ENCODE measurements around the gene CRMP1. TPM values are rescaled to one million over a fixed set of nuclear protein-coding genes. Genes with fewer than 3 reads are reported as not detected.

Gene CRMP1
- total and polyA plus RNA-seq, 2 of the 4 experiments (the other 2 are of a cell fraction), result 4.1 to 7.4 TPM

DNA sequence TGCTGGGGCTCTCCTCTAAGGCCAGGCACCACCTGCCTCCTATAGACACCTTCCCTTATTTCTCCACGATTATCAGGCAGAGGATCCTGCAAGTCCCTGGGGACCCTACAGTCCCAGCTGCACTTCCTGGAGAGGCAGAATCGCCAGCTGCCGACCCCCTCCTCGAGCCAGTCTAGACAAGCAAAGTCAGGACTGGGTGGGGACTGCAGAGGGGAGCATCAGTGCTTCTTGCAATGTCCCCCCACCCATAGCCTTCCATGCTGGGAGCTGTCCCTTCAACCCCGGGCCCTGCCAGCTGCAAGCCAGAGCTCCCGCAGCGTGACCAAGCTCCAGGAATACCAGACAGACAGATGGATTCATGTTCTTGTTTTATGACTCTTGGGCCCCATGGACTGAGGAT is 1.4 kb upstream of the CRMP1 start:
- H2BK20ac ChIP-seq (ENCODE audit: low read depth, low read length), result no peak overlapping the region
- H4K91ac ChIP-seq (ENCODE audit: insufficient read depth, low read depth, low read length), result no peak overlapping the region
- ChIA-PET CTCF (no interaction called here), POLR2A (ENCODE audit: unreplicated experiment) (no interaction called here)
- WGBS, 2 experiments (ENCODE audit: extremely low coverage in 2 of 2, insufficient read length in 1 of 2), result 27% methylated on average over 4 of the region's 7 CpGs; no CpG with 5 or more reads in 1 of the 2 experiments
- BruUV-seq (replicated peaks), result no TSS peak
- no peak for TF ChIP-seq NFE2L2 (IDR thresholded peaks at IDR 0.05; ENCODE audit: low read depth, low read length)
- H3K9ac ChIP-seq (ENCODE audit: low read depth, low read length), result no peak overlapping the region
- H2BK120ac ChIP-seq (ENCODE audit: low read depth, low read length), result no peak overlapping the region
- no peak overlapping the region for H3K4me3 ChIP-seq (ENCODE audit: insufficient read depth, low read depth, low read length)
- H3K79me1 ChIP-seq (ENCODE audit: low read depth in 1 of 2, low read length in 2 of 2), result no peaks in the 10 kb centered on the region
- H4K20me1 ChIP-seq (ENCODE audit: insufficient read depth, low read length), result no peaks in the 10 kb centered on the region; the same call in 1 of the 2 replicates
- no peak overlapping the region for H2BK15ac ChIP-seq (ENCODE audit: low read depth, low read length)
- peaks cover 66% of the 10 kb centered on the region for H3K27me3 ChIP-seq (ENCODE audit: control insufficient read depth, insufficient read depth, low read length)
- in situ Hi-C loops (cut with MboI; ENCODE audit: low sequenced_read_pairs) (no loop called here), dilution Hi-C loops (cut with HindIII; ENCODE audit: low sequenced_read_pairs, unreplicated experiment) (no loop called here), intact Hi-C loops (cut with micrococcal nuclease) (no loop called here)
- H3K9me1 ChIP-seq (ENCODE audit: insufficient read depth, low read length), result no peaks in the 10 kb centered on the region
- no peak overlapping the region for H2AK9ac ChIP-seq (replicated peaks; ENCODE audit: low read depth, low read length, poor library complexity)
- no peak overlapping the region for H4K5ac ChIP-seq (ENCODE audit: low read depth, low read length)
- H2BK5ac ChIP-seq (ENCODE audit: low read depth, low read length, poor library complexity, severe bottlenecking), result no peak overlapping the region
- no peak overlapping the region for H3K56ac ChIP-seq (ENCODE audit: extremely low read depth, insufficient read depth, low read length)
- no peaks in the 10 kb centered on the region for H3K36me3 ChIP-seq (ENCODE audit: control insufficient read depth, insufficient read depth, low read length)
- H3K9me3 ChIP-seq (ENCODE audit: control insufficient read depth, insufficient read depth, low read length), result peaks cover 5% of the 10 kb centered on the region; the same call in 1 of the 2 replicates
- no peak for ATAC-seq (ENCODE audit: low read depth)
- no peak overlapping the region for H2AFZ ChIP-seq (replicated peaks; ENCODE audit: low read length, poor library complexity)
- no peak overlapping the region for H3K14ac ChIP-seq (replicated peaks; ENCODE audit: low read depth, low read length)
- H3K18ac ChIP-seq (ENCODE audit: low read depth, low read length), result no peak overlapping the region
- H3K27ac ChIP-seq (ENCODE audit: insufficient read depth, low read length), result no peak overlapping the region
- DNase-seq, result no peak
- H3K23ac ChIP-seq (ENCODE audit: low read depth, low read length), result no peak overlapping the region
- H3K4me1 ChIP-seq (ENCODE audit: control insufficient read depth, insufficient read depth, low read length), result no peaks in the 10 kb centered on the region
- no peak overlapping the region for H2AK5ac ChIP-seq (ENCODE audit: low read depth, low read length)
- H4K8ac ChIP-seq (ENCODE audit: low read depth in 2 of 2, low read length in 2 of 2), result no peak overlapping the region
- no peak overlapping the region for H3K4ac ChIP-seq (ENCODE audit: low read depth, low read length)
- H3K4me2 ChIP-seq (ENCODE audit: low read depth, low read length), result no peak overlapping the region
